ENCODE measurements around the gene USP25. TPM values are rescaled to one million over a fixed set of nuclear protein-coding genes. Genes with fewer than 3 reads are reported as not detected.

Gene USP25
- total and polyA plus RNA-seq, 2 of the 8 experiments (the other 6 are each of a cell fraction or from before 2014, with no cell fraction given), result 11.2 to 48.1 TPM

DNA sequence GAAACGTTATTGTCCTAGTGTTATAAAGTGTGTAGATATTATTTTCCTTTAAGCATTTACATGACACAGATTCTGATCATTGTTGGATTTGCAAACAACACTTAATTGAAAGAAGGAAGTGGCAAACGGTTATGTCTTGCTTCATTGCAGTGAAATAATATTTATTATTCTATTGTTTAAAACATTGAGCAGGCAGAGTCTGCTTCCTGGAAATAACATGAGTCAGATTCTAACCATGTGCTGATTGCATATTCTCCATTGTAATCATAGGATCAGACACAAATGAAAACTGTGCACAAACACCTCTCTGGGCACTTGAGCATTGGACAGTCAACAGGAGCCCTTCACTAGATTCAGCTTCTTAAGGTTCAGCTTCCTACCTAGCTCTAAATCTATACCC, 46.8 kb upstream of the USP25 start:
- Histone ChIP-seq H3K79me2 (ENCODE audit: control insufficient read depth in 1 of 2, insufficient read depth in 2 of 2, low read length in 2 of 2) (no peaks in the 10 kb centered on the region), H3K4me3 (ENCODE audit: extremely low read depth in 1 of 4, insufficient read depth in 2 of 4, low read depth in 3 of 4, low read length in 4 of 4) (no peak overlapping the region), H4K20me1 (replicated peaks in 1 of 2; ENCODE audit: control insufficient read depth in 1 of 2, insufficient read depth in 2 of 2, low read length in 2 of 2) (no peaks in the 10 kb centered on the region), H2BK120ac (replicated peaks; ENCODE audit: low read depth, low read length) (no peak overlapping the region), H3K9ac (replicated peaks in 1 of 4; ENCODE audit: extremely low read depth in 1 of 4, low read depth in 3 of 4, low read length in 3 of 4) (no peak overlapping the region), H3K27me3 (replicated peaks in 1 of 4; ENCODE audit: control insufficient read depth in 3 of 4, extremely low read depth in 1 of 4, insufficient read depth in 3 of 4, low read length in 3 of 4) (no peaks in the 10 kb centered on the region), H3K4me1 (replicated peaks in 1 of 4; ENCODE audit: control insufficient read depth in 3 of 4, insufficient read depth in 4 of 4, low read length in 3 of 4) (no peaks in the 10 kb centered on the region), H3K9me3 (ENCODE audit: insufficient read depth in 2 of 2, low read depth in 1 of 2, low read length in 1 of 2) (no peaks in the 10 kb centered on the region), H3K18ac (ENCODE audit: extremely low read depth, low read length) (no peak overlapping the region), H3K79me1 (ENCODE audit: low read depth, low read length) (no peaks in the 10 kb centered on the region), H3K4me2 (ENCODE audit: insufficient read depth in 1 of 2, low read depth in 2 of 2, low read length in 2 of 2) (no peak overlapping the region), H3K36me3 (ENCODE audit: control insufficient read depth in 2 of 4, insufficient read depth in 4 of 4, low read length in 3 of 4) (no peaks in the 10 kb centered on the region), H3K14ac (ENCODE audit: insufficient read length) (no peak overlapping the region), H3K56ac (replicated peaks; ENCODE audit: insufficient read length, low read depth, low read length) (no peak overlapping the region), H3K23ac (ENCODE audit: insufficient read length) (no peak overlapping the region), H4K8ac (ENCODE audit: extremely low read depth, insufficient read depth, low read length) (no peak overlapping the region), H2BK20ac (ENCODE audit: low read length) (no peak overlapping the region), H2BK12ac (ENCODE audit: low read depth, low read length) (no peak overlapping the region; the same call in 1 of the 2 replicates), H4K5ac (ENCODE audit: insufficient read length, low read depth, low read length) (no peak overlapping the region), H3K27ac (ENCODE audit: low read depth, low read length) (no peak overlapping the region), H2AK5ac (ENCODE audit: low read depth, low read length) (no peak overlapping the region), H3K23me2 (ENCODE audit: low read depth, low read length) (no peaks in the 10 kb centered on the region), H2BK15ac (ENCODE audit: low read length) (no peak overlapping the region), H3K4ac (replicated peaks; ENCODE audit: insufficient read length, low read depth, low read length) (no peak overlapping the region), H2BK5ac (ENCODE audit: low read depth, low read length) (no peak overlapping the region), H2AFZ (ENCODE audit: low read length) (no peak overlapping the region), H4K91ac (replicated peaks; ENCODE audit: insufficient read length, low read length) (no peak overlapping the region)
- no peak for FAIRE-seq
- 86% methylated on average over 2 of the region's 2 CpGs; no CpG with 5 or more reads in 1 of the 2 experiments for WGBS, 2 experiments (ENCODE audit: extremely low coverage in 1 of 2, insufficient coverage in 1 of 2, insufficient read length in 1 of 2, insufficient replicate concordance in 2 of 2, low coverage in 1 of 2, low lambda C conversion rate in 2 of 2, missing lambda C conversion rate in 1 of 2)
- DNase-seq (ENCODE audit: low read depth in 1 of 2, low spot score in 2 of 2), result no peak
- POLR2A ChIA-PET (ENCODE audit: partially characterized antibody), result no interaction called here
- no peak for TF ChIP-seq TEAD4 (IDR thresholded peaks at IDR 0.05; ENCODE audit: low read depth, low read length)
- TF ChIP-seq RAD21 (IDR thresholded peaks at IDR 0.05 in 1 of 2, conservative IDR thresholded peaks at IDR 0.05 in 1 of 2; ENCODE audit: low read depth in 2 of 2, low read length in 2 of 2), result no peak
- TF ChIP-seq POU5F1 (IDR thresholded peaks at IDR 0.05; ENCODE audit: low read depth, low read length), result no peak
- TF ChIP-seq, protein P1, sequence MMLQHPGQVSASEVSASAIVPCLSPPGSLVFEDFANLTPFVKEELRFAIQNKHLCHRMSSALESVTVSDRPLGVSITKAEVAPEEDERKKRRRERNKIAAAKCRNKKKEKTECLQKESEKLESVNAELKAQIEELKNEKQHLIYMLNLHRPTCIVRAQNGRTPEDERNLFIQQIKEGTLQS (IDR thresholded peaks at IDR 0.05; ENCODE audit: insufficient read depth, low read depth, low read length), result no peak
- no peak for TF ChIP-seq KDM1A (IDR thresholded peaks at IDR 0.05; ENCODE audit: borderline replicate concordance, low read length)
- no peak for TF ChIP-seq FOSL1 (IDR thresholded peaks at IDR 0.05; ENCODE audit: insufficient read depth, low read depth, low read length)
- TF ChIP-seq, protein P2, sequence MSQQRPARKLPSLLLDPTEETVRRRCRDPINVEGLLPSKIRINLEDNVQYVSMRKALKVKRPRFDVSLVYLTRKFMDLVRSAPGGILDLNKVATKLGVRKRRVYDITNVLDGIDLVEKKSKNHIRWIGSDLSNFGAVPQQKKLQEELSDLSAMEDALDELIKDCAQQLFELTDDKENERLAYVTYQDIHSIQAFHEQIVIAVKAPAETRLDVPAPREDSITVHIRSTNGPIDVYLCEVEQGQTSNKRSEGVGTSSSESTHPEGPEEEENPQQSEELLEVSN (IDR thresholded peaks at IDR 0.05), result no peak
- no peak for TF ChIP-seq HDAC2 (IDR thresholded peaks at IDR 0.05; ENCODE audit: borderline replicate concordance in 1 of 2, low read depth in 2 of 2, low read length in 2 of 2)
- no peak for TF ChIP-seq BRCA1 (IDR thresholded peaks at IDR 0.05; ENCODE audit: low read depth, low read length)
- CTCF ChIA-PET (ENCODE audit: partially characterized antibody), result no interaction called here

Measured in H1 (cell line).